ENCODE data around the gene MAP1B.

MAP1B gene

DNA sequence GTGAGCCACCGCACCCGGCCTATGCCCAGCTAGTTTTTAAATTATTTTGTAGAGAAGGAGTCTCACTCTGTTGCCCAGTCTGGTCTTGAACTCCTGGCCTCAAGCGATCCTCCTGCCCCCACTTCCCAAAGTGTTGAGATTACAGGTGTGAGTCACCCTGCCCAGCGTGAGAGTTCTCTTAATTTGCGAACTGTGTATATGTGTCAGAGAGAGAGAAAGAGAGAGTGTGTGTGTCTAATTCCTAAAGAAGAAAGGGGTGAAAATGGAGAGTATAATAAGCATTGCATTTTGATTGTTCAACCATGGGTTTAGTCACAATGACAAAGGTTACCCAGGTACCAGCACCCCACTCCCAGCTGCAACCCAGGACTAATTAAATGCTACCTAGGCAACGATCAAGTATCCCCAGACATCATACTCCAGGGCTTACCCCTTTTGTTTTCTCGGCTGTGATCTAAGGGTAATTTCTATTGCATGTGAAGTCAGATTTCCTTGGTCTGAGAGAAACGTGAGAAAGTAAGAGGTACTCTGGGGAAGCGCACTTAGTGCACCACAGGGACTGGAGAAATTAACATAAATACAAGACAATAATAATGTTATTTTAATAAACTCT lies 16.6 kb downstream of the MAP1B start:
- Histone ChIP-seq H3K4me3 (ENCODE audit: low read depth, low read length) (no peak overlapping the region), H3K36me3 (peaks cover 73% of the 10 kb centered on the region), H3K27me3 (no peaks in the 10 kb centered on the region), H3K4me1 (peaks cover 18% of the 10 kb centered on the region), H3K9me3 (no peaks in the 10 kb centered on the region)
- TF ChIP-seq, protein P1, sequence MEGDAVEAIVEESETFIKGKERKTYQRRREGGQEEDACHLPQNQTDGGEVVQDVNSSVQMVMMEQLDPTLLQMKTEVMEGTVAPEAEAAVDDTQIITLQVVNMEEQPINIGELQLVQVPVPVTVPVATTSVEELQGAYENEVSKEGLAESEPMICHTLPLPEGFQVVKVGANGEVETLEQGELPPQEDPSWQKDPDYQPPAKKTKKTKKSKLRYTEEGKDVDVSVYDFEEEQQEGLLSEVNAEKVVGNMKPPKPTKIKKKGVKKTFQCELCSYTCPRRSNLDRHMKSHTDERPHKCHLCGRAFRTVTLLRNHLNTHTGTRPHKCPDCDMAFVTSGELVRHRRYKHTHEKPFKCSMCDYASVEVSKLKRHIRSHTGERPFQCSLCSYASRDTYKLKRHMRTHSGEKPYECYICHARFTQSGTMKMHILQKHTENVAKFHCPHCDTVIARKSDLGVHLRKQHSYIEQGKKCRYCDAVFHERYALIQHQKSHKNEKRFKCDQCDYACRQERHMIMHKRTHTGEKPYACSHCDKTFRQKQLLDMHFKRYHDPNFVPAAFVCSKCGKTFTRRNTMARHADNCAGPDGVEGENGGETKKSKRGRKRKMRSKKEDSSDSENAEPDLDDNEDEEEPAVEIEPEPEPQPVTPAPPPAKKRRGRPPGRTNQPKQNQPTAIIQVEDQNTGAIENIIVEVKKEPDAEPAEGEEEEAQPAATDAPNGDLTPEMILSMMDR (IDR thresholded peaks at IDR 0.05; ENCODE audit: low read depth, low read length) = no peak
- no peak for DNase-seq

DNA sequence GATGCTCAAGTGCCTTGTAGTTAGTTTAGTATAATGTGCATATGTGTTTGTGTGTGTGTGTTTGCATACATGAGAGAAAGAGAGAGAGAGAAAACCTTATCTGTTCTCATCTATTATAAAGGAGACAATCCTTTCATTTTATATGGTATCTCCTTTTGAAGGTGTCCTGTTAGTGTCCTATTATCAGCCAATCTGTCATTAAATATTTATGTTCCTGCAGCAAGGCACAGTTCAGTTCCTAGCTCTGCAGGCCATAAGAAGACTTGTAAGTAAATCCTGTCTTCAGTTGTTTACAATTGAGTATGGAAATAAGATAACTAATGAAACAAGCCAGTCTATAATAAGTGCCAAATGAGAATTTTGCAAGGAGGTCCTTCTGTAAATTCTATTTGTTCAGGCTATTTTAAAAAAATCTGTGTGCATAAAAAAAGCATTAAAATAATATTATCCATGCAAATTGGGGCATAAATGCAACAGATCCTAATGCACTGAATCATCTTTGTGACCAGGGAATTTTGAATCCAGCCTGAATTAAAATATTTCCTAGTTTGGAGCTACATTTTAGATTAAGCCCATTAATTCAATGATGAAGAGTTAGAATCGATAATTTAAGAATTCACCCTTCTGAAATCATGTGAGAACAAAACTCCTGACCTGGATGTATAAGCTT lies 18.1 kb downstream of the MAP1B start:
- Histone ChIP-seq H3K4me1 (peaks cover 20% of the 10 kb centered on the region), H3K9me3 (no peaks in the 10 kb centered on the region), H3K36me3 (peaks cover 68% of the 10 kb centered on the region), H3K4me3 (ENCODE audit: low read depth, low read length) (no peak overlapping the region), H3K27me3 (no peaks in the 10 kb centered on the region)
- TF ChIP-seq, protein P1 (IDR thresholded peaks at IDR 0.05; ENCODE audit: low read depth, low read length) = no peak
- DNase-seq = no peak

DNA sequence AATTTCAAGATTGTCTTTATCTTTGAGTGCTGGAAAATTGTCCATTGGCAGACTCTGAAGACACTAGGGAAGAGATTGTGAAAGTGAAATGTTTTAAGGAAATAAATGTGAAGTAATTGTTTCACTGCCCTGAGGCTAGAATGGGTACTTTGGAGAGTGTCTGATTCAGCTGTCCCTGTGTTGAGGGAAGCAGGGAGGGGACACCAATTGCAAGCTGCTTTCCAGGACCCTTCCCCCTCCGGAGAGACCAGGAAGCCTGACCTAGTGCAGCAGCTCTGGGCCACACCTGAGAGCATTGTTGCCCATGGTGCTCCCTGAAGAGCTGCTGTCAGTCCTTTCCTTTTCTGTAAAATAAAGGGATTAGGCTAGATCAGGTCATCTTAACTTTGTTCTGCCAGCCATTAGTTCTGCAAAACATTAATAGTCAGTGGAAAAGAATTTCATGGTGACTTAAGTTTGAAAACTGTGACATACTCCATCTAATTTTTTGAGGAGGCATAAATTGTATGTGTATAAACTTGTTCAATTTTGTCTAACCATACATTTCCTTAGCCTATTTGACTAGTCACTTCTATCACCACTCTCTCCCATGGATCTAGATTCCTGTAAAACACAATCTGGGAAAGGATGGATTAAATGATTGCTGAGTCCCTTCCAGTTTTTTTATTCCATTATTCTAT lies 18.8 kb downstream of the MAP1B start:
- no peak for DNase-seq
- TF ChIP-seq, protein P1 (IDR thresholded peaks at IDR 0.05; ENCODE audit: low read depth, low read length) = no peak

DNA sequence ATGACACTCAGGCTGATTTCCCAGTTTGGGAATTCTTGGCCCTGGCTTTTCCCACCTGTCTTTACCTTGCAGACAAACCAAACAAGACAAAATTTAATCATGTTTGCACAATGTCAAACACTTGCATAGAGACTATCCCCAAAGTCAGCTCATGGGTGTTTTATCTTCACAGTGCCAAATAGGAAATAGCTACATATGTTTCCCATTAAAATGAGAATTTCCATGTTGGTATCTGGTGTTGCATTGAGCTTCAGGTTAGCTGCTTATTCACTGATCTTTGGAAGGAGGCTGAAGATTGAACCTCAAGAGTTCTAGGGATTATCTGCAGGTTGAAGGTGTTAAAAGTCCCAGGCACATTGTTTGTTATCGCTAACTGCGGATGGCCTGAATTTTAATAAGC lies 19.5 kb downstream of the MAP1B start:
- TF ChIP-seq, protein P1 (IDR thresholded peaks at IDR 0.05; ENCODE audit: low read depth, low read length) = no peak
- Histone ChIP-seq H3K4me3 (ENCODE audit: low read depth, low read length) (no peak overlapping the region), H3K36me3 (peaks cover 64% of the 10 kb centered on the region), H3K4me1 (peaks cover 20% of the 10 kb centered on the region), H3K27me3 (no peaks in the 10 kb centered on the region), H3K9me3 (no peaks in the 10 kb centered on the region)
- DNase-seq = no peak

More for the DNA sequence above, 18.8 kb downstream of the MAP1B start:
- Histone ChIP-seq H3K4me1 (peaks cover 20% of the 10 kb centered on the region), H3K27me3 (no peaks in the 10 kb centered on the region), H3K36me3 (peaks cover 67% of the 10 kb centered on the region), H3K4me3 (ENCODE audit: low read depth, low read length) (no peak overlapping the region), H3K9me3 (no peaks in the 10 kb centered on the region)

DNA sequence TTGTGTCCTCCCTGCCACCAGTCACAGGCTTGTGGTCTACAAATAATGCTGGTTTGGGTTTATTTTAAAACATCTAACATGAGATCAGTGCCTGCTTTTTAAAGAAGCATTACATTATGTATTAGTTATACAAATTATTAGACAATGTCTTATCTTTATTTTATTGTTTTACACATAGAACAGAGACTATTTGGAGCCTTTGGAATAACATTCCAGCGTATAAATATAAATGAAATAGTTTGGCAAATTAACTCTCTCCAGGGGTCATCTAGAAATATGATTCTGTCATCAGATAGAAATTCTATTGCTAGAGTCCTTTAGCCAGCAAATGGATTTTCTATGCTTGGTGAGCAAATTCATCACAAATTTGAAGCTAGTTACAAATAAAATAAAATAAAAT lies 22.4 kb downstream of the MAP1B start:
- H3K4me1 ChIP-seq = peaks cover 33% of the 10 kb centered on the region
- peaks cover 80% of the 10 kb centered on the region for H3K36me3 ChIP-seq

More for the DNA sequence above, 22.4 kb downstream of the MAP1B start:
- Histone ChIP-seq H3K27me3 (no peaks in the 10 kb centered on the region), H3K9me3 (no peaks in the 10 kb centered on the region), H3K4me3 (ENCODE audit: low read depth, low read length) (no peak overlapping the region)
- TF ChIP-seq, protein P1 (IDR thresholded peaks at IDR 0.05; ENCODE audit: low read depth, low read length) = no peak
- DNase-seq = no peak
